Heart right ventricle (tissue), 16 donors: Measurements from ENCODE around the gene DNASE2B. TPM values are rescaled to one million over a fixed set of nuclear protein-coding genes. Genes with fewer than 3 reads are reported as not detected.

Source experiments
- ATAC-seq, 8 donors: fragments of 200-7000 bp; cut with Tn5 transposase; one replicate each; pipeline ENCODE4 v1.9.1; 2020; ENCODE audit warnings: mild to moderate bottlenecking in 8 of 8, moderate library complexity in 8 of 8, moderate number of reproducible peaks in 1 of 8
- DNase-seq, 2 donors: peaks; one replicate each; pipeline ENCODE4 v3.0.0-alpha.2; 2020
- H3K27ac ChIP-seq, 10 donors: fragments of 200-600 bp; sonication (generic) in 2 of 10; one replicate each; pipeline versions ENCODE4 v1.5.0 to v1.8.0; 2020 to 2022; ENCODE audit warnings: mild to moderate bottlenecking in 3 of 10
- H3K27me3 ChIP-seq, 7 donors: fragments of 200-600 bp; one replicate each; pipeline ENCODE4 v1.8.0; 2021 to 2022; ENCODE audit warnings: mild to moderate bottlenecking in 2 of 7
- H3K36me3 ChIP-seq, 9 donors: fragments of 200-600 bp; sonication (generic) in 1 of 9; one replicate each; pipeline versions ENCODE4 v1.5.0 to v1.8.0; 2020 to 2022; ENCODE audit warnings: mild to moderate bottlenecking in 2 of 9
- H3K4me1 ChIP-seq, 9 donors: fragments of 200-600 bp; sonication (generic) in 1 of 9; one replicate each; pipeline versions ENCODE4 v1.5.0 to v1.8.0; 2020 to 2022; ENCODE audit warnings: mild to moderate bottlenecking in 4 of 9
- H3K4me3 ChIP-seq, 10 donors: fragments of 200-600 bp; sonication (generic) in 2 of 10; one replicate each; pipeline versions ENCODE4 v1.5.0 to v1.8.0; 2020 to 2022; ENCODE audit warnings: mild to moderate bottlenecking in 7 of 10, moderate library complexity in 2 of 10
- H3K9me3 ChIP-seq, 11 donors: fragments of 200-600 bp in 10 of 11; sonication (generic) in 2 of 11; one replicate each; pipeline versions ENCODE4 v1.5.0 to v1.8.0; 2013 to 2022; ENCODE audit warnings: mild to moderate bottlenecking in 2 of 11, control low read depth in 1 of 11, moderate library complexity in 1 of 11
- CTCF ChIP-seq, 9 donors: fragments of 200-600 bp; sonication (generic) in 2 of 9; IDR thresholded peaks; one replicate each; pipeline versions ENCODE4 v1.5.0 to v1.8.0; 2021 to 2022; ENCODE audit warnings: antibody characterized with exemption in 9 of 9, mild to moderate bottlenecking in 5 of 9, moderate library complexity in 1 of 9
- WGBS, 2 donors: extraction: QIAGEN DNeasy Blood & Tissue Kit; methylation state at CpG; one replicate each; pipeline ENCODE4 v1.1.7; 2013; ENCODE audit warnings: inconsistent platforms in 1 of 2; 5-methylcytosine and 5-hydroxymethylcytosine counted together
- intact Hi-C, 10 donors: fragments of 100-400 bp; cut with DNase I; formaldehyde crosslinking; loops; one replicate each; pipeline versions ENCODE4 v1.11.1 to v1.14.2; 2022
- polyA plus RNA-seq, 2 donors: library from polyadenylated mRNA; stranded (reverse); fragments of 200-250 nt; gene quantifications; one replicate each; pipeline ENCODE4 v1.2.3, GENCODE V29; 2013
- total RNA-seq, 10 donors: library from RNA; stranded (reverse); fragmentation: NEBNext Ultra II Directional in 3 of 10; extraction: Animal tissue kit (Norgen Biotek cat#: 25700) in 3 of 10; gene quantifications; one replicate each; pipeline versions ENCODE4 v1.2.1 to v1.2.4, GENCODE V29; 2021 to 2023
- donor health status: Arrhythmogenic right ventricular cardiomyopathy.
- donor health status: ischemic (EF 13 %, LVEDD 7.1; RV severe dilation, severe dysfunction).
- donor health status: healthy with polysubstance abuse.
- donor health status: DM: no; HTN: yes; CAD: no.
- donor health status: DM: no; HTN: no; CAD: no.
- donor health status: ischemic (EF 25% LVEDD 6.9; RV normal size, moderate dysfunction).
- donor health status: ischemic (EF 25% LVEDD 5.7; RV mildly dilated, moderate dysfunction).
- donor health status: healthy.
- donor health status: DM: yes; HTN: yes; CAD: no.
- donor health status: Ischemic cardiomyopathy.
- donor health status: ischemic (EF 35%, LVEDD 5.7; RV mildly dilated, moderate dysfunction).
- donor health status: nonischemic (EF 11% LVEDD 7.7; RV severe dilation, severe dysfunction).
- donor health status: DM: yes; HTN: yes; CAD: no.
- donor health status: PGD.
- donor health status: ischemic (EF 29% LVEDD 5.4; RV normal size, mild dysfunction).
- donor health status: nonischemic (EF 23%, LVEDD 6.1; RV moderate dilation, normal function).

DNASE2B gene
- total and polyA plus RNA-seq, 12 donors: 0.20 TPM; not detected in 11

- Histone ChIP-seq H3K36me3 (no peaks in the 10 kb centered on the region), H3K27ac (peak overlapping the region in 5 of 10 donors; percentile 32 to 64 (median 41)), H3K4me3 (no peak overlapping the region), H3K9me3 (no peaks in the 10 kb centered on the region), H3K27me3 (no peaks in the 10 kb centered on the region), H3K4me1 (peaks cover 7 to 25% (median 15%) of the 10 kb centered on the region in 9 donors)
- no peak for TF ChIP-seq CTCF (IDR thresholded peaks at IDR 0.05)
- intact Hi-C loops: no loop called here
- WGBS, 2 donors: 45 to 53% methylated on average over 5 of the region's 5 CpGs
- DNase-seq (peak in 1 of 2 donors; percentile 24), ATAC-seq (peak in 3 of 8 donors; percentile 28 to 59 (median 49))
Measured at GRCh38 chr1:84374991-84375696, 23.1 kb upstream of the DNASE2B start.

- peaks cover 7 to 25% (median 15%) of the 10 kb centered on the region in 9 donors for H3K4me1 ChIP-seq
- intact Hi-C loops: no loop called here
Measured at GRCh38 chr1:84376000-84376910, 22.0 kb upstream of the DNASE2B start.

GRCh38 chr1:84377480-84378095 is 20.7 kb upstream of the DNASE2B start:
- DNase-seq (peak in 1 of 2 donors; percentile 32), ATAC-seq (peak; percentile 43 to 83 (median 58))
- no peak for TF ChIP-seq CTCF (IDR thresholded peaks at IDR 0.05)
- WGBS, 2 donors: 21 to 24% methylated on average over 3 of the region's 3 CpGs
- Histone ChIP-seq H3K9me3 (no peaks in the 10 kb centered on the region), H3K27me3 (no peaks in the 10 kb centered on the region), H3K36me3 (no peaks in the 10 kb centered on the region), H3K4me1 (peaks cover 7 to 25% (median 15%) of the 10 kb centered on the region in 9 donors), H3K4me3 (no peak overlapping the region), H3K27ac (peak overlapping the region in 1 of 10 donors; percentile 55)
- intact Hi-C loops: no loop called here

More at GRCh38 chr1:84376000-84376910, 22.0 kb upstream of the DNASE2B start:
- 69 to 70% methylated on average over 7 of the region's 7 CpGs for WGBS, 2 donors
- TF ChIP-seq CTCF (IDR thresholded peaks at IDR 0.05): no peak
- Histone ChIP-seq H3K27ac (peak overlapping the region in 5 of 10 donors; percentile 2 to 64 (median 41)), H3K27me3 (no peaks in the 10 kb centered on the region), H3K4me3 (no peak overlapping the region), H3K9me3 (no peaks in the 10 kb centered on the region), H3K36me3 (no peaks in the 10 kb centered on the region)
- ATAC-seq (no peak), DNase-seq (no peak)
